Measurements from ENCODE around the gene PHAF1.

The PHAF1 gene

GRCh38 chr16:67169642-67170167, 60.0 kb downstream of the PHAF1 start:
- no peak for TF ChIP-seq TOX (CRISPR knock-in tag; IDR thresholded peaks at IDR 0.05; ENCODE audit: borderline replicate concordance)
- no peak for TF ChIP-seq ZC3H10 (CRISPR knock-in tag; IDR thresholded peaks at IDR 0.05)
- no peak for TF ChIP-seq ESRRG (CRISPR knock-in tag; IDR thresholded peaks at IDR 0.05)
- TF ChIP-seq ZNF8 (CRISPR knock-in tag; IDR thresholded peaks at IDR 0.05), result no peak
- TF ChIP-seq ISL1 (CRISPR knock-in tag; IDR thresholded peaks at IDR 0.05), result no peak
- no peak for TF ChIP-seq POU6F1 (CRISPR knock-in tag; IDR thresholded peaks at IDR 0.05; ENCODE audit: borderline replicate concordance, low read depth)
- TF ChIP-seq PPARA (CRISPR knock-in tag; IDR thresholded peaks at IDR 0.05; ENCODE audit: borderline replicate concordance), result no peak
- no peak for TF ChIP-seq ZNF70 (CRISPR knock-in tag; IDR thresholded peaks at IDR 0.05)
- no peak for TF ChIP-seq ZFP30 (CRISPR knock-in tag; IDR thresholded peaks at IDR 0.05)
- peak; percentile 3; the same call in 2 of the 3 replicates for ATAC-seq

GRCh38 chr16:67170168-67170948, 60.6 kb downstream of the PHAF1 start, which contains the start of gene NOL3:
Gene NOL3, plus strand, starts transcription at chr16:67170538.
- ATAC-seq, result peak; percentile 55
- TF ChIP-seq GLIS3 (CRISPR knock-in tag; IDR thresholded peaks at IDR 0.05), result no peak
- no peak for TF ChIP-seq CSDC2 (CRISPR knock-in tag; IDR thresholded peaks at IDR 0.05)
- TF ChIP-seq ARNTL (CRISPR knock-in tag; IDR thresholded peaks at IDR 0.05; ENCODE audit: borderline replicate concordance, low read depth), result no peak
- TF ChIP-seq ISL1 (CRISPR knock-in tag; IDR thresholded peaks at IDR 0.05), result no peak
- TF ChIP-seq ZFP3 (CRISPR knock-in tag; IDR thresholded peaks at IDR 0.05), result no peak
- no peak for TF ChIP-seq TCF4 (CRISPR knock-in tag; IDR thresholded peaks at IDR 0.05; ENCODE audit: borderline replicate concordance)
- no peak for TF ChIP-seq TOX (CRISPR knock-in tag; IDR thresholded peaks at IDR 0.05; ENCODE audit: borderline replicate concordance)
- TF ChIP-seq ZC3H10 (CRISPR knock-in tag; IDR thresholded peaks at IDR 0.05), result no peak
- no peak for TF ChIP-seq ZNF8 (CRISPR knock-in tag; IDR thresholded peaks at IDR 0.05)

DNA sequence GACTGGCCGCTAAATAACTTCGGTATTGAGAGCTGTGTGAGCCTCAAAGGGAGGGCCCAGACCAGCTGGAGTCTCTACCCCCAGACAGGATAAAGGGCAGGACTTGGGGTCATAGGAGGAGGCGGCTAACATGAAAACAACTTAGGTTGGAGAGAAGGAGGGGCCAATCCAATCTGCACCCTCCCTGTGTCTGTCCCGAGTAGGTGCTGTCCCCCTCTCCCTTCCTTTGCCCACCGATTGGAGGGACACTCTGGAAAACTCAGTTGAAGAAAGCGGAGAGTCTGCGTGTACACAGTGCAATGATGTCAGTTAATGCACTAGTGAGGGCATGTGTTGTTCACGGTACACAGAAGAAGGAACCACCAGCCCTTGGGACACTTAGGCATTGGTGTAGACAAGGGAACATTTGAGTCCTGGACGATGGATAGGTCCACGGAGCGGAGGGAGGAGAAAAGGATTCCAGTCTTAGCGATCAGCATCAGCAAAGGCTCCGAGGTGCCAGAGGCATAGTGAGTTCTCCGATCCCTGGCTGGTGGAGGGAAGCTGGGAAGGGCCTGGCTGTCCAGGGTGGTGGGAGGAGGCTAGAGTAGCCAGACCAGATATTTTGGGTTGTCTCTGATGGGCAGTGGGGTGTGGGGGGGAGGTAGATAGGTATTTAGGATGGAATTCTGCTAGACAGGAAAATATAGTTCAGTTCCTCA, 61.4 kb downstream of the PHAF1 start:
- ATAC-seq, result peak; percentile 1
- TF ChIP-seq ZFP3 (CRISPR knock-in tag; IDR thresholded peaks at IDR 0.05), result no peak
- TF ChIP-seq, protein P1, sequence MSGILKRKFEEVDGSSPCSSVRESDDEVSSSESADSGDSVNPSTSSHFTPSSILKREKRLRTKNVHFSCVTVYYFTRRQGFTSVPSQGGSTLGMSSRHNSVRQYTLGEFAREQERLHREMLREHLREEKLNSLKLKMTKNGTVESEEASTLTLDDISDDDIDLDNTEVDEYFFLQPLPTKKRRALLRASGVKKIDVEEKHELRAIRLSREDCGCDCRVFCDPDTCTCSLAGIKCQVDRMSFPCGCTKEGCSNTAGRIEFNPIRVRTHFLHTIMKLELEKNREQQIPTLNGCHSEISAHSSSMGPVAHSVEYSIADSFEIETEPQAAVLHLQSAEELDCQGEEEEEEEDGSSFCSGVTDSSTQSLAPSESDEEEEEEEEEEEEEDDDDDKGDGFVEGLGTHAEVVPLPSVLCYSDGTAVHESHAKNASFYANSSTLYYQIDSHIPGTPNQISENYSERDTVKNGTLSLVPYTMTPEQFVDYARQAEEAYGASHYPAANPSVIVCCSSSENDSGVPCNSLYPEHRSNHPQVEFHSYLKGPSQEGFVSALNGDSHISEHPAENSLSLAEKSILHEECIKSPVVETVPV (CRISPR knock-in tag; IDR thresholded peaks at IDR 0.05), result no peak
- no peak for TF ChIP-seq TCF4 (CRISPR knock-in tag; IDR thresholded peaks at IDR 0.05; ENCODE audit: borderline replicate concordance)
- TF ChIP-seq ZNF70 (CRISPR knock-in tag; IDR thresholded peaks at IDR 0.05), result no peak
- no peak for TF ChIP-seq SNAI2 (CRISPR knock-in tag; IDR thresholded peaks at IDR 0.05)
- TF ChIP-seq ARNTL (CRISPR knock-in tag; IDR thresholded peaks at IDR 0.05; ENCODE audit: borderline replicate concordance, low read depth), result no peak
- TF ChIP-seq PPARA (CRISPR knock-in tag; IDR thresholded peaks at IDR 0.05; ENCODE audit: borderline replicate concordance), result no peak
- TF ChIP-seq ISL1 (CRISPR knock-in tag; IDR thresholded peaks at IDR 0.05), result no peak
- TF ChIP-seq RARB (CRISPR knock-in tag; IDR thresholded peaks at IDR 0.05), result no peak
- no peak for TF ChIP-seq OSR1 (CRISPR knock-in tag; IDR thresholded peaks at IDR 0.05)
- no peak for TF ChIP-seq ZFP30 (CRISPR knock-in tag; IDR thresholded peaks at IDR 0.05)
- no peak for TF ChIP-seq BACH2 (CRISPR knock-in tag; IDR thresholded peaks at IDR 0.05; ENCODE audit: borderline replicate concordance)
- TF ChIP-seq, protein P2, sequence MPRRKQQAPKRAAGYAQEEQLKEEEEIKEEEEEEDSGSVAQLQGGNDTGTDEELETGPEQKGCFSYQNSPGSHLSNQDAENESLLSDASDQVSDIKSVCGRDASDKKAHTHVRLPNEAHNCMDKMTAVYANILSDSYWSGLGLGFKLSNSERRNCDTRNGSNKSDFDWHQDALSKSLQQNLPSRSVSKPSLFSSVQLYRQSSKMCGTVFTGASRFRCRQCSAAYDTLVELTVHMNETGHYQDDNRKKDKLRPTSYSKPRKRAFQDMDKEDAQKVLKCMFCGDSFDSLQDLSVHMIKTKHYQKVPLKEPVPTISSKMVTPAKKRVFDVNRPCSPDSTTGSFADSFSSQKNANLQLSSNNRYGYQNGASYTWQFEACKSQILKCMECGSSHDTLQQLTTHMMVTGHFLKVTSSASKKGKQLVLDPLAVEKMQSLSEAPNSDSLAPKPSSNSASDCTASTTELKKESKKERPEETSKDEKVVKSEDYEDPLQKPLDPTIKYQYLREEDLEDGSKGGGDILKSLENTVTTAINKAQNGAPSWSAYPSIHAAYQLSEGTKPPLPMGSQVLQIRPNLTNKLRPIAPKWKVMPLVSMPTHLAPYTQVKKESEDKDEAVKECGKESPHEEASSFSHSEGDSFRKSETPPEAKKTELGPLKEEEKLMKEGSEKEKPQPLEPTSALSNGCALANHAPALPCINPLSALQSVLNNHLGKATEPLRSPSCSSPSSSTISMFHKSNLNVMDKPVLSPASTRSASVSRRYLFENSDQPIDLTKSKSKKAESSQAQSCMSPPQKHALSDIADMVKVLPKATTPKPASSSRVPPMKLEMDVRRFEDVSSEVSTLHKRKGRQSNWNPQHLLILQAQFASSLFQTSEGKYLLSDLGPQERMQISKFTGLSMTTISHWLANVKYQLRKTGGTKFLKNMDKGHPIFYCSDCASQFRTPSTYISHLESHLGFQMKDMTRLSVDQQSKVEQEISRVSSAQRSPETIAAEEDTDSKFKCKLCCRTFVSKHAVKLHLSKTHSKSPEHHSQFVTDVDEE (CRISPR knock-in tag; IDR thresholded peaks at IDR 0.05), result no peak
- no peak for TF ChIP-seq CSDC2 (CRISPR knock-in tag; IDR thresholded peaks at IDR 0.05)
- TF ChIP-seq POU6F1 (CRISPR knock-in tag; IDR thresholded peaks at IDR 0.05; ENCODE audit: borderline replicate concordance, low read depth), result no peak
- no peak for TF ChIP-seq PATZ1 (CRISPR knock-in tag; IDR thresholded peaks at IDR 0.05; ENCODE audit: borderline replicate concordance)
- no peak for TF ChIP-seq ESRRG (CRISPR knock-in tag; IDR thresholded peaks at IDR 0.05)
- TF ChIP-seq TOX (CRISPR knock-in tag; IDR thresholded peaks at IDR 0.05; ENCODE audit: borderline replicate concordance), result no peak
